Activated CD8-positive, alpha-beta T cell treated with anti-CD3 and anti-CD28 coated beads for 36 hours (primary cell): ENCODE results near the gene ATP8B3. TPM values are rescaled to one million over a fixed set of nuclear protein-coding genes. Genes with fewer than 3 reads are reported as not detected.

ENCODE experiments used
- ATAC-seq: fragments of 200-7000 bp; cut with Tn5 transposase; one replicate; pipeline ENCODE4 v1.10.0; 2021; ENCODE audit warnings: mild to moderate bottlenecking, moderate library complexity
- CTCF ChIA-PET: fragments of 350-600 bp; sonication (Branson Sonifier 250); formaldehyde crosslinking; loops from one replicate; lab custom pipeline; 2021; ENCODE audit warnings: antibody characterized with exemption; lab: Charles Lee
- POLR2A ChIA-PET: fragments of 350-600 bp; sonication (Branson Sonifier 250); formaldehyde crosslinking; loops from one replicate; lab custom pipeline; 2021; ENCODE audit warnings: antibody characterized with exemption; lab: Charles Lee
- DNase-seq: peaks from one replicate; pipeline ENCODE4 v3.0.0-alpha.2; 2020
- H3K27ac Mint-ChIP-seq: one replicate; pipeline ENCODE4 v1.8.0; 2021; ENCODE audit warnings: mild to moderate bottlenecking, mixed read lengths
- H3K27me3 Mint-ChIP-seq: one replicate; pipeline ENCODE4 v1.8.0; 2021; ENCODE audit warnings: mixed read lengths
- H3K36me3 Mint-ChIP-seq: one replicate; pipeline ENCODE4 v1.8.0; 2021; ENCODE audit warnings: low read depth, mixed read lengths
- H3K4me1 Mint-ChIP-seq: one replicate; pipeline ENCODE4 v1.8.0; 2021; ENCODE audit warnings: low read depth, mixed read lengths
- H3K4me3 Mint-ChIP-seq: one replicate; pipeline ENCODE4 v1.8.0; 2021; ENCODE audit warnings: mild to moderate bottlenecking, moderate library complexity, mixed read lengths
- H3K9me3 Mint-ChIP-seq: one replicate; pipeline ENCODE4 v1.8.0; 2021; ENCODE audit warnings: mixed read lengths
- CTCF ChIP-seq: fragments of 200-600 bp; IDR thresholded peaks from one replicate; pipeline ENCODE4 v1.8.0; 2022; ENCODE audit warnings: antibody characterized with exemption, mild to moderate bottlenecking
- intact Hi-C: fragments of 100-400 bp; cut with micrococcal nuclease; formaldehyde crosslinking; loops from one replicate; pipeline ENCODE4 v1.10.0; 2022
- total RNA-seq, 2 experiments: library from RNA; stranded (reverse); gene quantifications; one replicate each; pipeline ENCODE4 v1.2.3, GENCODE V29; 2021

Gene ATP8B3
- total RNA-seq, 2 experiments from 2014 or later = 5.8 to 8.2 TPM

DNA sequence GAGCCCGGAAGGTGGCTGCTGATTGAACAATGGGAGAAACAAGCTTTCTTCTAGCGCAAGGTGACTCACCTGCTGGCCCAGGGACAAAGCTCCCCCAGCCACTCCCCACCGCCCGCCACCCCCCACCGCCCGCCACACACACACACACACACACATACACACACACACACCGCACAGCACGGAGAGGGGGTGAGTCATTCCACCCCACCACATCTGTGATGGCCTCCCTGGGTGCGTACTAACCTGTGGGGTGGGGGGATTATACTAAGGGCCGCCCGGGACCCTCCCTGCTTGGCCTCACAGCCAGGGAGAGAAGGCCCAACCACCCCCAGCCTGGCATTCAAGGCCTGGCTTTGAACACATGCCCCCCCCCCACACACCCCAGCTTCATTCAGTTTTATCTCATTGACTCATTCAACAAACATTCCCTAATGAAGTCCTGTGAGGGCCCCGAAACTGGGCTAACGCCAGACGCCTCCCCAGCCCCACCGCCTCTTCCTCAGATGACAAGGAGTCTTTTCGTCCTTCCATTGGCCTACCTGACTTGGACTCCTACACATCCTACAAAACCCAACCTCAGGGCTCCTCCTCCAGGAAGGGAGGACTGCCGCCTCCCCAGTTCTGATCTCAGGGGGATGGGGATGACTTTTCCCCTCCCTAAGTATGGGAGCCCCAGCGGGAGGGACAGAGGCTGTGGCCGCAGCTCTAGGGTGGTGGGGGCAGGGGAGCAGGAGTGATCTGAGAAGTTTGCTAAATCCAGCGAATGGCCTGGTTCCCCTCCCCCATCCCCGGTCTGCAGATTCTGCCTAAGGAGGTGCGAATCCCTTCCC lies 64.6 kb downstream of the ATP8B3 start:
- ChIA-PET POLR2A (interaction anchor here (1.0 to 1.7 kb wide), 2 partner anchors 17 to 96 kb away, joined by 3 to 6 read pairs; no protein-coding TSS in a partner anchor), CTCF (interaction anchor here (0.6 to 1.8 kb wide), 5 partner anchors 21 to 282 kb away, joined by 3 to 7 read pairs (median 3); no protein-coding TSS in a partner anchor)
- TF ChIP-seq CTCF = no peak
- Mint-ChIP-seq H3K27ac (no peak overlapping the region), H3K4me3 (no peak overlapping the region), H3K9me3 (no peaks in the 10 kb centered on the region), H3K4me1 (peaks cover 11% of the 10 kb centered on the region), H3K27me3 (peaks cover 49% of the 10 kb centered on the region), H3K36me3 (no peaks in the 10 kb centered on the region)
- intact Hi-C loops = no loop called here
- ATAC-seq (peak; percentile 81), DNase-seq (peak; percentile 76)

GRCh38 chr19:1746401-1747284 lies 65.4 kb downstream of the ATP8B3 start:
- peaks cover 42% of the 10 kb centered on the region for H3K27me3 Mint-ChIP-seq
- DNase-seq (no peak), ATAC-seq (peak; percentile 21)
- no peak overlapping the region for H3K27ac Mint-ChIP-seq
- ChIA-PET POLR2A (interaction anchor here (1.0 to 1.7 kb wide), 2 partner anchors 18 to 95 kb away, joined by 3 to 6 read pairs; no protein-coding TSS in a partner anchor), CTCF (interaction anchor here (0.6 to 1.8 kb wide), 5 partner anchors 22 to 281 kb away, joined by 3 to 7 read pairs (median 3); no protein-coding TSS in a partner anchor)
- no peak for TF ChIP-seq CTCF
- peaks cover 11% of the 10 kb centered on the region for H3K4me1 Mint-ChIP-seq
- intact Hi-C loops = no loop called here
- H3K4me3 Mint-ChIP-seq = no peak overlapping the region
- no peaks in the 10 kb centered on the region for H3K9me3 Mint-ChIP-seq
- H3K36me3 Mint-ChIP-seq = no peaks in the 10 kb centered on the region

DNA sequence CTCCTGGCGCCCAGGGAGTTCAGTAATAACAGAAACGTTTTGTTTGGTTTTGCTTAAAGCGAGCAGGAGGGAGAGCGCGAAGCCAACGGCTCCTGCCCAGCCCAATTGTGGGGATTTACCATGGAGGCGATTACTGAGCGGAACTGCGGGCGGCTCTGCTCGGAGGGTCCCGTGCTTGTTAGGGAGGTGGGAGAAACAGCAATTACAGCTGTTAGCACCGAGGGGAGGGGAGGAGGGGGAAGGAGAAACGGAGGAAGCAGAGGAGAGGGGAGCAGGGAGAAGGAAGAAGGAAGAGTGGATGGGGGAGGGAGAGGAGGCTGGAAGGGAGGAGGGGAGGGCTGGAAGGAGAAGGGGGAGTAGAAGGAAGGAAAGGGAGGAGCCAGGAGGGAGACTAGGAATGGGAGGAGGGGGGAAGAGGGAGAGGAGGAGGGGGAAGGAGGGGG lies 66.5 kb downstream of the ATP8B3 start:
- no peak overlapping the region for H3K27ac Mint-ChIP-seq
- no peaks in the 10 kb centered on the region for H3K36me3 Mint-ChIP-seq
- DNase-seq = no peak
- H3K4me3 Mint-ChIP-seq = no peak overlapping the region
- ChIA-PET CTCF (interaction anchor here (1.0 kb wide), 1 partner anchor 73 kb away, joined by 3 read pairs; no protein-coding TSS in a partner anchor), POLR2A (no interaction called here)
- no peak for TF ChIP-seq CTCF
- peaks cover 11% of the 10 kb centered on the region for H3K4me1 Mint-ChIP-seq
- peaks cover 34% of the 10 kb centered on the region for H3K27me3 Mint-ChIP-seq
- no peak for ATAC-seq
- no peaks in the 10 kb centered on the region for H3K9me3 Mint-ChIP-seq
- intact Hi-C loops = no loop called here

- DNase-seq (no peak), ATAC-seq (no peak)
- CTCF ChIA-PET = interaction anchor here (1.0 kb wide), 1 partner anchor 72 kb away, joined by 3 read pairs; no protein-coding TSS in a partner anchor
- Mint-ChIP-seq H3K4me1 (peaks cover 7% of the 10 kb centered on the region), H3K27me3 (peaks cover 30% of the 10 kb centered on the region), H3K27ac (no peak overlapping the region), H3K36me3 (no peaks in the 10 kb centered on the region), H3K4me3 (no peak overlapping the region), H3K9me3 (no peaks in the 10 kb centered on the region)
- TF ChIP-seq CTCF = no peak
- intact Hi-C loops = no loop called here
- POLR2A ChIA-PET = no interaction called here
Measured at GRCh38 chr19:1744822-1745563, 67.1 kb downstream of the ATP8B3 start.
